Stimulated activated CD8-positive, alpha-beta memory T cell treated with anti-CD3 and anti-CD28 coated beads, Interleukin-4, amount 100 ng/mL, for 4 hours (primary cell): ENCODE measurements around the gene OCRL.

Experiments
- DNase-seq, 2 donors: peaks; one replicate each; pipeline ENCODE4 v3.0.0-alpha.2; 2020; ENCODE audit warnings: low read depth in 2 of 2, low spot score in 1 of 2

OCRL gene

DNA sequence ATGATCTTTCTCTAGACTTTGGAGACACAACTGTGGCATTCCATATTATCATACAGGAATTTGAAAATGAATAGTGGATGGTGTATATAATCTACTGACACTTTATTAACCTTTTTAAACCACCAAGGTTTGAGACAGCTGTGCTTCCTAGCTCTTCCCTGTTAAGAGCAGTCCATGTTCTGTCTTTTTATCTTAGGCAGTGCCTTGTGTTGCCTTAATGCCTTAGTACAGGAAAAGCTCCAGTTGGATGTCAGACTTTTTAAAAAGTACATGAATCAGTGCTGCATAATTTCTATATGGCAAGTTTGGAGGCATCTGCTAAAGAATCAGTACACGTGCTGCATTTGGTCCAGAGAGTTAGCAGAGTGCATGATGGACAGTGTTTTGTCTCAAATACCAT lies 45.1 kb downstream of the OCRL start:
- DNase-seq: no peak

DNA sequence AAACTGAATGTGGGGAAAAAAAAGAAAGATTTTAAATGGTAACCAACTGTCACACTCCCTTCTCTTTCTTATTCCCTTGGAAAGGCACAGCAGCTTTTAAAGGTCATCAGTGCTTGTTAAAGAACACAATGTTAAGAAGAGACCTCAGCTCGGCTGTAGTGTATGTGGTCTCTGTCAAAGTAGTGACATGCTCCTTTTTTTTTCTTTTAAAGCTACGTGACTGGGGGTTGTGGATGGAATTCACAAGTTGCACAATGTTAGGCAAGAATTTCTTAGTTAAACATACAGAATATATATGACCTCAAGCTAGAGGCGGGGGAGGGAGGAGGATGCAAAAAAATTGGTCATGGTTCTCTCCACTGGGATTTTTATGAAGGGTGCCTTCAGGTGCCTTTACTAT lies 45.6 kb downstream of the OCRL start:
- DNase-seq: no peak

DNA sequence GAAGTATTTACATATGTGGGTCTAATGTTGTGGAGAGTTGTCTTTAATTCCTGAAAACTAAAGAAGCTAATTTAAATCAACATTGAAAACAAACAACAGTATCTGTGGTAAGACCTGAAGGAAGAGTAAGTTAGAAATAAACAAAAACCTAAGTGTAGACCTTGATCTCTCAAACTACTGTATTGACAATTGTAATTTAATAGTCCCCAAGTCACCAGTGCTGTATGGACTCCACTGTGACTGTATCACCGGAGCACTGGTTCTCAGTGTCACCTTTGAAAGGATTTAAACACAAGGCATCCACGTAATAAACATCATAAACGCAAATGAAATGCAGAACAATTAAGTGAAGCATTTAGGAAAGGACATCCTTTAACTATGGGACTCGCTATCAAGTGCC lies 46.4 kb downstream of the OCRL start:
- DNase-seq: no peak

DNA sequence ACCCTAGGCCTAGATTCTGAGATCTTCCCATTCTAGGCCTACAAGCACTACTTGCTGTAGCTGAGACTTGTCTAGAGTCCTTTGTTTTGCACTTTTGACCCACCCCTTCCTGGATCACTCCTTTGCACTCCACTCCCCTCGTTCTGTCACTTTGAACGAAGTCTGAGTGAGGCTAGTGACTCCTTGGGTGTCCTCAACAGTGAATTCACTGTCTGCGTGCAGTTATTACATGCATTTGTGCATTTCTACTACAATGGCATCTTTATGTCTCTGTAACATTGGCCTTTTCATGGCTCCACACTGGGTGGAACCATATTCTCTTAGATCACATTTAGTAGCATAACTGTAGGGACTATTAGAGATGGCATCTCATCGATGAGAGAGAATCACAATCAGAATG lies 50.5 kb downstream of the OCRL start:
- DNase-seq: no peak

DNA sequence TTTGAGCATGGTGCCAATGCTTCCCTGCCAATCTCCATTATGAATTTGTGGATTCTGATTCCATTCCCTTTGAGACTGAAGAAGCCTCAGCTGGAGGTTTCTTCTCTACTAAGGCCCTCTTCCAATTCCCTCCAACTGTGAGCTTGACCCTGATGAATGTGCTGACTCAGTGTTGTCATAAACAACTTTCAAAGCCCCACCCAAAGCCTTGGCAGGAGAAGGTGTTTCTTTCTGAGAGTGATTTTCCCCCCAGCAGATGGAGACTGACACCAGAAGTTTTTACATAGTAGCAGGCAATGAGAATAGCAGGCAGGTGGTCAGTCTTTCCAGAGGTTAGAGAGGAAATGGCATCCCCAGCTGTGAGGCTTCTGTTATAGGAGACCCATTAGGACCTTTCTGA lies 53.1 kb downstream of the OCRL start:
- no peak for DNase-seq

DNA sequence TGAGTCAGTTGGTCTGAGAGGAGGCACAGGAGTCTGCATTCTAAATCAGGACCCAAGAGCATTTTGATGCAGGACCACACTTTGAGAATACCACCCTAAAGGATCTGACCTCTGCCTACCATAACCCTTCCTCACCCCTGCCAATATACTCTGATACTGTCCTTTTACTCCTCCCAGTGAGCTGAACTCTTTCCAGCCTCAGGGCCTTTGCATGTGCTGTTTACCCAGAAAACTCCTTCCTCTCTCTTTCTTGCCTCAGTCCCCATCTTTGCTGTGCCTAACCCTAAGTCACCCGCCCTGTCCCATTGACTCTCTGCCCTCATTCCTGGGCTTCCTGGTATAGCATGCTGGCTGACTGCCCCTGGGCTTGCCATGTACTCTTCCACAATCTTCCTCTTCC lies 54.7 kb downstream of the OCRL start:
- no peak for DNase-seq

DNA sequence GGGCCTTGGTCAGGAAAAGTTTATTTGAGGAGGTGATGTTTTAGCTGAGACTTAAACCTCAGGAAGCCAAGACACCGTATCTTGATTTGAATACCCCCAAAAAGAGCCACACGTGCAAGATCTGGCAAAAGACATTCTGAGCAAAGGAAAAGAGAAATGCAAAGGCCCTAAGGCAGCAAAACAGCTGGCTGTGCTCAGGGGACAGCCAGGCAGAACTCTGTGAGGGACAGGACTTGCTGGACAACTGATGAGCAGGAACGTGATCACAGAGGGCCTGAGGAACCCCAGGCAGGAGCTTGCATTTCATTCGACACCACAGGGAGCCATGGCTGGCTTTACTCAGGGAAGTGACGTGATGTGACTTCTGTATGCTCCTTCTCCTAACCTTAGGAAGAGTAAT lies 56.0 kb downstream of the OCRL start:
- DNase-seq: no peak

DNA sequence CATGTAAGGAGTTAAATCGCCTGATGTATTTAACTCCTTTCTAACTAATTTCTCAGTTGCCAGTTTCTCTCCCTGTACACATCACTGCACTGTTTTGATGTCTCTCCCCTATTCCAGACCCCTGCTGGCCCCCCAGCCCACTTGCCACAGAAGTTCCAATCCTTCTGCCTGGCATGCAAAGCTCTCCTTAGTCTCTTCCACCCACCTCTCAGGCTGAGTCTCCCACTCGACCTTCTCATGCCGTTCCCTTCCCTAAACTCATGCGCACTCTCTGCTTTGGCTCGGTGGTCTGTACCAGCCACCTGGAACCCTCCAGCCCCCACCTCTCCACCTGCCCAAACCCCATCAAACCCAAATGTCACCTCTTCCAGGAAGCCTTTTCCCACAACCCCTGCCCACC lies 57.8 kb downstream of the OCRL start:
- DNase-seq: no peak

DNA sequence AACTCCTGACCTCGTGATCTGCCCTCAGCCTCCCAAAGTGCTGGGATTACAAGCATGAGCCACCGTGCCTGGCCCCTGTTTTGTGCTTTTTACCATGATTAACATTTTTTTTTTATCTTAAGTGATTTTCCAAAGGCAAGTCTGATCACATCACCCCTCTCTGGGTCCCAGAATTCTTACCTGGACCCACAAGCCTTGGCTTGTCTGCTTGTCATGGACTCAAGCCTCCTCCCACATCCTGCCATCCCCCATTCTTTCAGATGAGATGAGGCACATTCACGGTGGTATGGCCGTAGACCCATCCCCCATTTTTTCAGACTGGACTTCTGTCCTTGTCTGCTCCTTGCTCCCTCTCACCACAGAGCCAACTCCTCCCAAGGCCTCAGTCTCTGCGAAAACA lies 59.4 kb downstream of the OCRL start:
- DNase-seq: no peak

DNA sequence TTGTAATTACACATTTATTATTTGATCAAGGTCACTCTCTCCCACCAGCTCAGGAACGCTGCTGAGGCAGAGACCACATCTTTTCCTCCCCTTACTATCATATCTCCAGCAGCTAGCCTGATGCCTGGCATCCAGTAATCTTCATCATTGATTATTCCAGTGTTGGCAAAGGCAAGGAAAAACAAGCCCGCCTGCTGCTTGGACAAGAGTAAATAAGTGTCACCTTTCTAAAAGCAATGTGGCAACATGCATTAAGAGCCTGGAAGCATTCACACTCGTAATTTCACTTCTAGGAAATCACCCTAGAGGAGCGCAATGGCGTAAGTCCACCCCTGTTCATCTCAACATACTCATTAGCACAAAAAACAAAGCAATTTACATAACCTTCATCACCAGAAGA lies 59.9 kb downstream of the OCRL start:
- DNase-seq: no peak

DNA sequence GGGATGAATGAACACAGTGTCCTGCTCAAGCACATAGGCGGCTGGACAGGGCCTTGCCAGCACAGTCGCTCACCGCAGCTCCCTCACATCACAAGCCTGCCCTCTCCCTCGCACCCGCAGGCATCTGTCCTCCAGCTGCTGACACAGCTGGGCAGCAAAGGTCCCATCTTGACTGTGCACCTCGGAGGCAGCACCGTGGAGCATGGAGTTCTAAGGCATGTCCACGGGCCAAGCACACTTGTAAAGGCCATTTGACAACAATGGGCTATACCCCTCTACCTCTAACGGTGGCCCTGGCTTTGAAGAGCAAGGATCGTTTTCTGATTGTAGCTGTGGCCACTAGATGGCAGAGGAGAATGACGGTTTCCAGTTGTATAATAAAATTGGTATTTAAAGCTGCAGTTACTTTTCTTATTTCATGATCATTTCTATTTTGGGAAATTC lies 60.9 kb downstream of the OCRL start:
- DNase-seq: no peak

DNA sequence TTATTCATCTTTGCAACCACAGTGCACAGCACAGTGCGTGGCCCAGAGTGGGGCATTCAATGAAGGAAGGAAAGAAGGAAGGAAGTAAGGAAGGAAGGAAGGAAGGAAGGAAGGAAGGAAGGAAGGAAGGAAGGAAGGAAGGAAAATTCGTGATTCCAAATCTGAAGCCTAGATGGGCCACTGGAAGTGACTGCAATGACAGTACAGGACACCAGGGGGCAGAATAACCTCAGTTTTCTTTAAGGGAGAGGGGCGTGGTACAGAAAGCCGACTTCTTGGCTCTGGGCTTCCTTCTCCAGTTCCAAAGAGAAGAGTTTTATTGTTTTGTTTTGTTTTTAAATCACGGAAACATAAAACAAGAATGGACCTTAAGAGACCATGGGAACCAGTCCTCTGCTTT lies 66.9 kb downstream of the OCRL start:
- peak; percentile 9 to 11 for DNase-seq

DNA sequence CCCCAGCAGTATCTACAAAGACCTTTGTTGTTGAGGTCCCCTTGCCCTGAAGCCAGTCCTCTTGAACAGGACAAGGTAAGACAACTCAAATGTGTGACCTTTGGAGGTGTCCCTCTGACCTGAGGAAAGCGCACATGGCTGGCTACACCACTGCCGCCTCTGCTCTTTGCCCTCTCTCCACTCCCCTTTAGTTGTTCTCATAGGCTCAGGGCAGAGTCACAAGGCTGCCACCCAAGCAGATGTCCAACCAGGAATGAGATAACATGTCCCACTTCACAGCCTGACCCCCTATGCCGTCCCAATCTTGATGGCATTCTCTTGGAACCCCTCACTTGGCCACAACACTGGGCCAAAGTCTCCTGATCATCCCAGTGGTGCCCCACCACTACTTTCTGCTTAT lies 68.4 kb downstream of the OCRL start:
- no peak for DNase-seq

DNA sequence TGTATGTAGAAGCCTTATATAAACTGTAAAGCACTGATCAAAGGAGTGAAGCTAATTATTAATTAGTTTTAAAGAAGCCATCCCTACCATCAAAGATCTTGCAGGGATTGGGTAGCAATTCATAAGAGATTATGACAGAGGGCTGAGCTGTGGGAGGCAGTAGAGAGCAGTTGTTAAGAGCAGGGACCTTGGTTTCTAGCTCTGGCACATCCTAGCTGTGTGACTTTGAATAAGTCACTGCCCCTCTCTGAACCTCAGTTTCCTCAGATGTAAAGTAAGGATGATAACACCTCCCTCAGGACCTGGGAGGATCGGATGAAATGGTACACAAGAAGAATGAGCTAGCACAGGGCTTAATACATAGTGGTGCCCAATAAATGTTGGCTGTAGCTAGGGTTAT lies 69.3 kb downstream of the OCRL start:
- DNase-seq: no peak

DNA sequence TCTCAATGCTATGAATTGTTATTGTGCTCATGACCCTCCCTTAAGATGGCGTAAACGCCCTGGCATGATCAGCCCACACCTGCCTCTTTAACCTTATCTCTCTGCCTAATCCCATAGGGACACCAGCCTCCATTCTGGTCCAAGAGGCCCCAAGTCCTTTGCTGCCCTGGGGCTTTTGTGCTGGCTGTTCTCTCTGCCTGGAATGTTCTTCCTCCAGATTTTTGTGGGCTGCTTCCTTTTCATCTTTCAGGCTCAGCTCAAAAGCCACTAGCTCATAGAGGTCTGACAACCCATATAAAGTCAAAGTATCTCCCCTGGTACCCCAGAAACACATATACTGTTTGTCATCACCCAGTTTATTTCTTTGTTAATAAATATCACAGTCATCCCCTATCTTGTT lies 72.3 kb downstream of the OCRL start:
- no peak for DNase-seq

DNA sequence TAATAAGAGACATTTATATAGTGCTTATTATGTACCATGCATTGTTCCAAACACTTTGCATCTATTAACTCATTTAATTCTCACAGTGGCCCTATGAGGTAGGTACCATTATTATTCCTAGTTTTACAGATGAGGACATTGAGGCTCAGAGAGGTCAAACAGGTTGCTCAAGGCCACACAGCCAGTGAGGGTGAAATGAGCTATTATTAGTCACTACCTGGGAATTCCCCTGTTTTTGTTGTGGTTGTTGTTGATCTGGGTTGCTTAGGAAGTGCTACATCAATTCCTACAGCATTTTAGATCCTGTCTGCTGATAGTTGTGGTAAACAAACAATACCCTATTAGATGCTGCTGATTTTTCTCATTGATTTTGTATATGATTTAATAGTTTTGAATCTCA lies 73.5 kb downstream of the OCRL start:
- DNase-seq: no peak

DNA sequence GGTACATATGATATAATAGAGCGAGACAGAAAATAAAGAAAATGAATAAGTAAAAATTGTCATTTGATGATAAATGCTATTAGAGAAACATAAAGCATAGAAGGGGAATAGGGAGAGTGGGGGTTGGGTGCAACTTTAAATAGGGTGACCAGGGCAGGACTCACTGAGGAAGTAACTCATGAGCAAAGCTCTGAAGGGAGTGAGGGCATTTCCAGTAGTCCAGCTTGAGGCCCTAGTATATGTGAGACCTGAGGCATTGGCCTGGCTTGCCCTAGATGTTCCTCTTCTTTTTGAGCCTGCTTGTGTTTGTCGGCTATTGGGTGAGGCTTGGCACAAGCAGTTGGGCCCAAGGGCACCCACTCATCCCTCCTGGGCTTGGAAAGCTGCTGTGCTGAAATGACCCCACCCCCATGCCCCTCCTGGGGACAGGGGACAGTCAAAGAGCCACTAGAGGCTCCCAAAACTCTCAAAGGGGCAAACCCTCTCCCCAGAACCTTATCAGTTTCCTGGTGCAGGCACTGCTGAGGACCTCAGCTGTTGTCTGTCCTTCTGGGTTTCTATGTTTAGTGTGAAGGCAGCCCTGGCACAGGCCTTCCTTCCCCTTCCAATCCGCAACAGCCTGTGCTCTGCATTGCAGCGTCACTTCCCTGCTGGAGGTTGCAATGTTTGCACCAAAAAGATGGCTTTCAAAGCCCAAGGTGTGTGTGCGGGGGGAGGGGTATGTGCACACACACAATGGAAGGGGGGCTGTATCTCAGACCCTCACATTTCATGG lies 74.6 kb downstream of the OCRL start:
- DNase-seq: no peak

DNA sequence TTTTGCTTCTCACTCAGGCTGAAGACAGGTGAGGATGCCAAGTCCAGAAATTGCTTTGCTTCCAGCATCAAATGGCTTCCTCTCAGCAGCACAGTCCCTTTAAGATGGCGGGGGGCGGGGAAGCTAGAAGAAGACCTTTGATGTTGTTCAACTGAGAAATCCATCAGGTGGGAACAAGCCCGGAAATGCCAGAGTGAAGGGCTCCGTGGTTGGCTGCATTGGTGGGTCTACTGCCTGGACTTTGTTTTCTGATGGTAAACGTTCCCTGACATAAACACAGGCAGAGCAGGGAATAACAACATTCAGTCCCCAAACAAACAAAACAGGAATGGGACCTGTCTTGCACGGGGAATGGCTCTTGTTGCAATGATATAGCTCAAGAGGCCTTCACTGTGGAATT lies 77.4 kb downstream of the OCRL start:
- no peak for DNase-seq

DNA sequence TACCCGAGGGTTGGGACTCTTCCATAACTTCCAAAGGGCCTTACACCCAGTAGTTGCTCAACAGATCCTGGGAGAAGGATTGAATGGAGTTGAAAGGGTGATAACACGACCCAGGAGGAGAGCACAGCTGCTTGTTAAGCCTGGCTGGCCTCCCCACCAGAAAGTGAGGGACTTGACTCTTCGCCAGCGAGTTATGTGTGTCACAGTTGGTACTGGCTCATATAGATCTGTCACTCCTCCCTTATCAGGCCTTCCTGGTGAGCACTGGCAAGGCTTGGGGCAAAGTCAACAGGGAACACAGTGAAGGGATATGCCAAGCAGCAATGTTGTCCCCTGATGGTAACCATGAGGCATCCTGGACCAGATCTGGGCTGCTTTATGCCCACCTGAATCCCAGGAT lies 78.9 kb downstream of the OCRL start:
- DNase-seq: no peak

DNA sequence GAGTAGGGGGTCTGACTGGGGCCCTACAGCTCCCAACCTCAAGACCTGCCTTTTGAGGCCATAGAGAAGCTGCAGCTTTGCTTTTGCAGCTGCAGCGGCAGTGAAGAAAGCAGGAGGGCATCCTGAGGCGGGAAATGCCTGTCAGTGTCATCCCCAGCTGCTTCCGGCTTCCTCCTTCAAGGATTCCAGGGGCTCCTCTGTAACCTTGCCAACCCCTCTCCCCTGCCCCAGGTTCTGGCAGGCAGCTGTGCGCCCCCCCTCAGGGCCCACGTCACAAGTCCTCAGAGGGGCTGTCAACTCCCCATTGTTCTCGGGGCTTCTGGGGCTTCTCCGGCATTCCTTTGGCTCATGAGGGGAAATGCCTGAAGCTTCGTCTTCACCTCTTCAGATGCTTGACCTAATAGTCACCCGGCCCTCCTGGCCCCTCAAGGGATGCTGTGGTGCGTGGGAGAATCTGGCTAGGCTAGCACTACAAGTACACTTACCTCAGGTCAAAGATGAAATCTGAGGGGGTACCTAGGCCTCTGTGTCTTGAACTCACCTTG lies 82.8 kb downstream of the OCRL start:
- no peak for DNase-seq

DNA sequence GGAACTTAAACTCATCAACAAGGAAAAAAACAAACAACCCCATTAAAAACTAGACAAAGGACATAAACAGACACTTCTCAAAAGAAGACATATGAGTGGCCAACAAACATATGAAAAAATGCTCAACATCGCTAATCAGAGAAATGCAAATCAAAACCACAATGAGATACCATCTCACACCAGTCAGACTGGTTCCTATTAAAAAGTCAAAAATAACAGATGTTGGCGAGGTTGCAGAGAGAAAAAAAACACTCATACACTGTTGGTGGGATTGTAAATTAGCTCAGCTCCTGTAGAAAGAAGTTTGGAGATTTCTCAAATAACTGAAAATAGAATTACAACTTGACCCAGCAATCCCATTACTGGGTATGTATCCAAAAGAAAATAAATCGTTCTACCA lies 86.0 kb downstream of the OCRL start:
- DNase-seq: no peak

DNA sequence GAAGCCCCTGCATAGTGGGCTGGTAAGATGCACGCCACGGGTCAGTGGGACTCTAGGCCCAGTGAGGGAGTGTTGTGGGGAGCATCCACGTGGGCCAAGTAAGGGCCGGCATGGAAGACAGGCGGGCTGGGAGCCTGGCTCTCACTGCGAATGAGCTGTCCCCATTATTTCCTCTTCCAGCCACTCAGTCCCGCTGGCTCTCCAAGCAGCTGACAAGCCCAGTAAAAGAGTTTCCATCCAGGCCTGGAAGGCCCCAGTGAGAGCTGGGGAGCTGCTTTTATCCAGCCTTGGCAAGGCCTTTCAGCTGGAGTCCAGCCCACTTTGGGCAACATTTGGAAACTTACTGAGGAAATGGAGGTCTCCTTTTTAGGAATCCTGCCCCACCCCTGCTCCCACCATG lies 89.8 kb downstream of the OCRL start:
- DNase-seq: no peak

DNA sequence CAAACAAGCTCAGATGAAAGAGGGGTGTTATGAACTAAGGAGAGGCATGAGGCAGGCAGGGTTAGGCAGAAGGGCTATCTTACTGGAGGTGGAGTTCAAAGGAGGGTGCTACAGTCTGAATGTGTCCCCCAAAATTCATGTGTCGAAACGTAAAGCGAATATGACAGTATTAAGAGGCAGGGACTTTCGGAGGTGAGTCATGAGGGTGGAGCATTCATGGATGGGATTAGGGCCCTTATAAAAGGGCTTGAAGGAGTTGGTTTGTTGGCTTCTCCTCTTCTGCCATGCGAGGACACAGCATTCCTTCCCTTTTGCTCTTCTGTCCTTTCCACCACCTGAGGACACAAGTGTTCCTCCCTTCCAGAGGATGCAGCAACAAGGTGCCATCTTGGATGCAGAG lies 91.8 kb downstream of the OCRL start:
- no peak for DNase-seq
